ENCODE data around the gene ADGRG6.

GRCh38 chr6:142279350-142280180, 22.2 kb upstream of the ADGRG6 start:
- TF ChIP-seq POLR2AphosphoS5 (IDR thresholded peaks at IDR 0.05) (no peak), CTCF (IDR thresholded peaks at IDR 0.05) (no peak)
